ENCODE measurements around the gene SYNE2.
"Not testable (repeated sequence)": the region's sequence is repeated elsewhere in the genome, so short reads cannot be mapped to it uniquely, and the experiment has no call there.

DNA sequence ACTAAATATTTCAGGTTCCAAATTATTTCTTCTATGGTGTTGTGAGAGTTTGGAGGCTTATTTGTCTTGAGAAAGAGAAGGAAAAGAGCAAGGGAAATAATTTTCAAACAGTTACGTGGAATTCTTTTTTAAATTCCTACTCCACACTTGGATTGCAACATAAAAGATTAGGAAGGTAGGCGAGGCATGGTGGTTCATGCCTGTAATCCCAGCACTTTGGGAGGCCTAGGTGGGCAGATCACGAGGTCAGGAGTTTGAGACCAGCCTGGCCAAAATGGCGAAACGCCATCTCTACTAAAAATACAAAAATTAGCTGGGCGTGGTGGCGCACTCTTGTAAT lies 265.6 kb downstream of the SYNE2 start:
- TF ChIP-seq, protein P1, sequence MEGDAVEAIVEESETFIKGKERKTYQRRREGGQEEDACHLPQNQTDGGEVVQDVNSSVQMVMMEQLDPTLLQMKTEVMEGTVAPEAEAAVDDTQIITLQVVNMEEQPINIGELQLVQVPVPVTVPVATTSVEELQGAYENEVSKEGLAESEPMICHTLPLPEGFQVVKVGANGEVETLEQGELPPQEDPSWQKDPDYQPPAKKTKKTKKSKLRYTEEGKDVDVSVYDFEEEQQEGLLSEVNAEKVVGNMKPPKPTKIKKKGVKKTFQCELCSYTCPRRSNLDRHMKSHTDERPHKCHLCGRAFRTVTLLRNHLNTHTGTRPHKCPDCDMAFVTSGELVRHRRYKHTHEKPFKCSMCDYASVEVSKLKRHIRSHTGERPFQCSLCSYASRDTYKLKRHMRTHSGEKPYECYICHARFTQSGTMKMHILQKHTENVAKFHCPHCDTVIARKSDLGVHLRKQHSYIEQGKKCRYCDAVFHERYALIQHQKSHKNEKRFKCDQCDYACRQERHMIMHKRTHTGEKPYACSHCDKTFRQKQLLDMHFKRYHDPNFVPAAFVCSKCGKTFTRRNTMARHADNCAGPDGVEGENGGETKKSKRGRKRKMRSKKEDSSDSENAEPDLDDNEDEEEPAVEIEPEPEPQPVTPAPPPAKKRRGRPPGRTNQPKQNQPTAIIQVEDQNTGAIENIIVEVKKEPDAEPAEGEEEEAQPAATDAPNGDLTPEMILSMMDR (IDR thresholded peaks at IDR 0.05; ENCODE audit: insufficient read depth, low read length, poor library complexity, severe bottlenecking): not testable (repeated sequence)
- TF ChIP-seq EZH2phosphoT487 (conservative IDR thresholded peaks at IDR 0.05; ENCODE audit: low read length): not testable (repeated sequence)

Measured in SU-DHL-6 (cell line).